H1 (cell line): ENCODE measurements around the gene STK11IP. TPM values are rescaled to one million over a fixed set of nuclear protein-coding genes. Genes with fewer than 3 reads are reported as not detected.

Experiments used
- ASH2L ChIP-seq: fragments of 200-600, 300-600 bp; sonication (generic); IDR thresholded peaks from one replicate; pipeline ENCODE4 v1.7.1; 2017; ENCODE audit warnings: low read length
- CBX8 ChIP-seq: fragments of 300-800, 300-1000 bp; sonication (generic); IDR thresholded peaks from 2 replicates; pipeline ENCODE4 v1.7.1; 2016; ENCODE audit warnings: low read depth, low read length, borderline replicate concordance
- GTF2F1 ChIP-seq: IDR thresholded peaks from 2 replicates; pipeline ENCODE4 v1.6.1; 2012; ENCODE audit warnings: low read depth, low read length, improper control_type of control experiment, borderline replicate concordance
- SAP30 ChIP-seq: fragments of 300-600 bp; sonication (generic); IDR thresholded peaks from 2 replicates; pipeline ENCODE4 v1.7.1; 2012; ENCODE audit warnings: low read length, moderate library complexity, mild to moderate bottlenecking, inconsistent platforms; ENCODE audit not compliant: insufficient read depth, insufficient replicate concordance
- polyA plus RNA-seq, 7 experiments: library from polyadenylated mRNA; depleted of rRNA in 3 of 7; stranded (reverse) in 5 of 7; unstranded in 2 of 7; fragments of >200 nt in 5 of 7; fragments of 200-250 nt in 2 of 7; gene quantifications; 1 replicate in 5 of 7; 2 replicates in 1 of 7; 4 replicates in 1 of 7; pipeline versions ENCODE4 v1.2.1 to v1.2.3, GENCODE V29; 2011 to 2013; ENCODE audit warnings: missing spikeins in 2 of 7, mixed read lengths in 2 of 7
- total RNA-seq: library from RNA; stranded (reverse); fragmentation: NEBNext Ultra II Directional; extraction: Animal tissue kit (Norgen Biotek cat#: 25700); gene quantifications from 2 replicates; pipeline ENCODE4 v1.2.1, GENCODE V29; 2021
- TF ChIP-seq, protein P1 (sequence below): IDR thresholded peaks from 2 replicates; pipeline ENCODE4 v1.6.1; 2011; ENCODE audit warnings: low read length, improper control_type of control experiment

Gene STK11IP
- total and polyA plus RNA-seq, 2 of the 8 experiments (the other 6 are each of a cell fraction or from before 2014, with no cell fraction given), result 18.5 to 29.6 TPM

DNA sequence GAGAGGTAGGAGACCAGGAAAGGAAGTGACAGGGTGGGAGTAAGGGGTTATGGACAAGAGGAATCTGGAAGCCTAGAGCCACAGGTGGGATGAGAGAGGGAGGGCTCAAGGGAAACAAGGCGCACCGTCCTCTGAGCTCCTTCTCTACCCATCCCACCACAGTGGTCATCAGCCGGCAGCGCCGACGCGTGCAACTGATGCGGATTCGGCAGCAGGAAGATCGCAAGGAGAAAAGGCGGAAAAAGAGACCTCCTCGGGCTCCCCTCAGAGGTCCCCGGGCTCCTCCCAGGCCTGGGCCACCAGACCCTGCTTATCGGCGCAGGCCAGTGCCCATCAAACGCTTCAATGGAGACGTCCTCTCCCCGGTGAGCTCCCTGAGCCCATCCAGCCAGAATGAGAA lies 48.7 kb upstream of the STK11IP start (continued):
- TF ChIP-seq, protein P1, sequence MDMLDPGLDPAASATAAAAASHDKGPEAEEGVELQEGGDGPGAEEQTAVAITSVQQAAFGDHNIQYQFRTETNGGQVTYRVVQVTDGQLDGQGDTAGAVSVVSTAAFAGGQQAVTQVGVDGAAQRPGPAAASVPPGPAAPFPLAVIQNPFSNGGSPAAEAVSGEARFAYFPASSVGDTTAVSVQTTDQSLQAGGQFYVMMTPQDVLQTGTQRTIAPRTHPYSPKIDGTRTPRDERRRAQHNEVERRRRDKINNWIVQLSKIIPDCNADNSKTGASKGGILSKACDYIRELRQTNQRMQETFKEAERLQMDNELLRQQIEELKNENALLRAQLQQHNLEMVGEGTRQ, result no peak
- TF ChIP-seq SAP30 (no peak), ASH2L (no peak), GTF2F1 (no peak), CBX8 (no peak)
